HTERT RPE-1 (cell line): ENCODE results near the gene TNFRSF19.

ENCODE experiments used
- in situ Hi-C: fragments of 300-500 bp; cut with MboI; formaldehyde crosslinking; loops from 4 replicates; pipeline ENCODE4 v1.14.3; 2020; ENCODE audit warnings: low sequenced_read_pairs

TNFRSF19 gene

GRCh38 chr13:23626700-23627099 lies 56.5 kb downstream of the TNFRSF19 start:
- in situ Hi-C loops, result no loop called here

- in situ Hi-C loops, result no loop called here
Measured at GRCh38 chr13:23627410-23627809, 57.2 kb downstream of the TNFRSF19 start.

GRCh38 chr13:23628250-23628649 lies 58.0 kb downstream of the TNFRSF19 start:
- in situ Hi-C loops, result no loop called here

GRCh38 chr13:23628765-23629565 lies 58.8 kb downstream of the TNFRSF19 start:
- in situ Hi-C loops, result no loop called here

GRCh38 chr13:23629566-23630272 lies 59.5 kb downstream of the TNFRSF19 start:
- in situ Hi-C loops, result no loop called here

- in situ Hi-C loops, result no loop called here
Measured at GRCh38 chr13:23630349-23631093, 60.3 kb downstream of the TNFRSF19 start.

GRCh38 chr13:23631311-23632047 lies 61.3 kb downstream of the TNFRSF19 start:
- in situ Hi-C loops, result no loop called here

- in situ Hi-C loops, result no loop called here
Measured at GRCh38 chr13:23632048-23632582, 61.9 kb downstream of the TNFRSF19 start.

GRCh38 chr13:23632741-23633140 lies 62.5 kb downstream of the TNFRSF19 start:
- in situ Hi-C loops, result no loop called here

GRCh38 chr13:23634897-23635296 lies 64.7 kb downstream of the TNFRSF19 start:
- in situ Hi-C loops, result no loop called here

GRCh38 chr13:23636360-23636759 lies 66.1 kb downstream of the TNFRSF19 start:
- in situ Hi-C loops, result no loop called here

GRCh38 chr13:23637829-23638228 lies 67.6 kb downstream of the TNFRSF19 start:
- in situ Hi-C loops, result no loop called here

GRCh38 chr13:23639674-23640073 lies 69.5 kb downstream of the TNFRSF19 start:
- in situ Hi-C loops, result no loop called here

GRCh38 chr13:23642110-23642509 lies 71.9 kb downstream of the TNFRSF19 start:
- in situ Hi-C loops, result no loop called here

- in situ Hi-C loops, result no loop called here
Measured at GRCh38 chr13:23643338-23644125, 73.3 kb downstream of the TNFRSF19 start.

- in situ Hi-C loops, result no loop called here
Measured at GRCh38 chr13:23644126-23644419, 73.9 kb downstream of the TNFRSF19 start.

- in situ Hi-C loops, result no loop called here
Measured at GRCh38 chr13:23644527-23645138, 74.4 kb downstream of the TNFRSF19 start.

- in situ Hi-C loops, result no loop called here
Measured at GRCh38 chr13:23645851-23646250, 75.6 kb downstream of the TNFRSF19 start.

GRCh38 chr13:23651439-23651838 lies 81.2 kb downstream of the TNFRSF19 start:
- in situ Hi-C loops, result no loop called here

- in situ Hi-C loops, result no loop called here
Measured at GRCh38 chr13:23651887-23652286, 81.7 kb downstream of the TNFRSF19 start.
